ENCODE measurements around the gene FBXL3.
"Not testable (repeated sequence)": the region's sequence is repeated elsewhere in the genome, so short reads cannot be mapped to it uniquely, and the experiment has no call there.

Gene FBXL3

DNA sequence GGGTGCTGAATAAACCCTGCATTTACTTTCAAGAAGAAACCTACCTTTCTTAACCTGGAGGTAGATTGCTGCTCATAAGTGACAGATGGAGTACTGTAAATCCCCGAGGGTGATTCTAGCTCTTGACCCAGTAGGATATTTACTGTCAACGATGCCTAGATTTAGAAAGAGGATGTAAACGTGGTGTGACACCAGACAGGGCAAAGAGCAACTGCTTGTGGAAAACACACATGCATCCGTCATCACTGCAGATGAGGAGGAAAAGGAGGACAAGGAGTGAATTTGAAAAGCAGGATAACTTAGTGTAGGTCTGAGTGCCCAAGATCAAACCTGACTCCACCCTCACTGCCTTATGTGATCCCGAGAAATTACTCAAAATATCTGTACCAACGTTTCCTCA, 44.9 kb downstream of the FBXL3 start:
- no peak for DNase-seq

DNA sequence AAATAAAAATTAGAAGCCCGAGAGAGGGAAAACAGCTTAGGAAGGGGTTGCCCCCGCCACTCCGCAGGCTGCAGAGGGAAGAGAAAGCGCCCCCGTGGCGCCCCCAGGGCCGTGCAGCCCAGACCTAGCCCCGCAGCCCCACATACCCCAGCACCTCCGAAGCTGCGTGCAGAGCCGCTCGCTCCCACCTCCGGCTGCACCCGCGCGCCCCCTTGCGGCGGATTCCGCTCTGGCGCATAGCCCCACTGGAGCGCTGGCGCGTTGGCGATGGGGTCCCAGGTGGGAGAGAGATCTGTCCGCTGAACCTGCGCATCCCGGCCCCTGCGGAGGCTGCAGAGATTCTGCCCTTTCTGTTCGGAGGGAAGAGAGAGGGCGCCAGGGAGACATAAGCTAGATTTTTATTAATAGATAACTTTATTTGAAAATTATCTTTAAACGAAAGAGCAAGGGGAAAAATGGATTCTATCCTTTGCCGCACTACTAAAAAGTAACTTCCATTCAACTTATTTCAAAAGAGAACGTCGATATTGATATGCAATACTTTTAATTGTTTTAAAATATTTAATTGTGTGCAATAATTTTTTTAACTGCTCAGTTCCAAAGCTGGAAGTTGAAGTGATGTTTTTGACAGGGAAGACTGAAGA, 46.8 kb downstream of the FBXL3 start:
- DNase-seq, result peak; percentile 72 to 91 (median 83)

DNA sequence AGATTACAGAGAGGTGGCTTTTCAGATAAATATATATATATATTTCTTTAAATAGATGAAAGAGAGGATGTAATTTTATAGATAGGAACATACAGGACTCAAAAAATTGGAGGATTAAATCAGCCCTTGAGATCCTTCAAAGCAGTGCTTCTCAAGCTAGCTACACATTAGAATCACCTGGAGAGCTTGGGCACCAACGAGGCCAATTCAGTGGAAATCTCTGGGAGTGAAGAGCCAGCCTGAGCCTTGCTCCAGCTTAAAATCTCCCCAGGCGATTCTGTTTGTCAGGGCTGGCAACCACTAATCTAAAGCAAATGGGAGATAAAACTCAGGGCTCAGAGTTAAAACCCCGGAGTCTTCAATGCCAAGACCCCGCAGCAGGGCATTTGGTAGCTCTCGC, 50.0 kb downstream of the FBXL3 start:
- DNase-seq, result no peak

DNA sequence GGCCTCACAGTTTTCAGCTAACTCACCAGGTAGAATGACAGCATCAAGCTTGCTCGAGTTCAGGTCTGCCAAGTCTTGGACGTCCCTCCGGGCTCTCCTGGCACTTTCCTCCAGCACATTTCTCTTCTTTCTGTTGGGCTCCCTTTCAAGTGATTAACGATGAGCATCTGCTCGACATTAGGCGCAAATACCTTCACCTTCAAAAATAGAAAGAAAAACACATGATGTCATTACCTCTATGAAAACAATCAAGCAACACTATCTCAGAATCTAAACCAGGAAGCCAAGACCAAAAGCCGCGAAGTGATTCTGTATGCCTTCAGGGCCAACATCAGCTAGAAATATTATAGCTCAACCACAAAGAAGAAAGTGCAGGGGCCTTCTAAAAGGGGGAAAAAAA, 50.5 kb downstream of the FBXL3 start:
- no peak for DNase-seq

DNA sequence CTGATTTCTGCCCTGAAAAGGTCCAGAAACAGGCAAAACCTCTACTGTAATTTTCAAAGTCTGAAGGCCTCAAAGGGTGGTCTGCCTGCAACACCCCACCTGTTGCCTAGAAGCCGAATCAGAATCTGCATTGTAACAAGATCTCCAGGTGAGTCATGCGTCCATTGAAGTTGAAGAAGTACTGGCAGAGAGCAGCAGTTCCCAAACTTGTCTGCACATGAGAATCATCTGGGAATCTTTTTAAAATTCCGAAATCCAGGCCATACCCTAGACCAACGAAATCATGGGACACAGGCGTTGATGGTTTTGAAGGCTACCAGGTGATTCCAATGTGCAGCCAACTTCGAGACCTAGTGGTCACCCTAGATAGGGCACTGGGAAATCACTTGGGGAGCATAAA, 51.1 kb downstream of the FBXL3 start:
- DNase-seq, result no peak

DNA sequence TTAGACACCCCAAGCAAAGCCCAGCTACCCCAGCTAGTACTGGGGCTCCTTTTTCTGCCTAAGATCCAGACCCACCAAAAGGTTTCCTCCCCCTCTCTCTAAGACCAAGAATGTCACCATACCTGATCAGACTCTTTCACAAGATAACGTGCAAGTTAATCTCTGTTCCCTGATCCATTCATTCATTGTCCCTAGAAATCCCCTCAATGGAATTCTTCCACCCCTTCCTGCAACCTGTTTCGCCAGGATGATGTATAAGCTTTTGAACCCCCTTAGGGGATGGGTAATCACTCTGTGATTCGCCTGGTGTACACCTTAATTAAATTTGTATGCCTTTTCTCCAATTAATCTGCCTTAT, 52.4 kb downstream of the FBXL3 start:
- no peak for DNase-seq

DNA sequence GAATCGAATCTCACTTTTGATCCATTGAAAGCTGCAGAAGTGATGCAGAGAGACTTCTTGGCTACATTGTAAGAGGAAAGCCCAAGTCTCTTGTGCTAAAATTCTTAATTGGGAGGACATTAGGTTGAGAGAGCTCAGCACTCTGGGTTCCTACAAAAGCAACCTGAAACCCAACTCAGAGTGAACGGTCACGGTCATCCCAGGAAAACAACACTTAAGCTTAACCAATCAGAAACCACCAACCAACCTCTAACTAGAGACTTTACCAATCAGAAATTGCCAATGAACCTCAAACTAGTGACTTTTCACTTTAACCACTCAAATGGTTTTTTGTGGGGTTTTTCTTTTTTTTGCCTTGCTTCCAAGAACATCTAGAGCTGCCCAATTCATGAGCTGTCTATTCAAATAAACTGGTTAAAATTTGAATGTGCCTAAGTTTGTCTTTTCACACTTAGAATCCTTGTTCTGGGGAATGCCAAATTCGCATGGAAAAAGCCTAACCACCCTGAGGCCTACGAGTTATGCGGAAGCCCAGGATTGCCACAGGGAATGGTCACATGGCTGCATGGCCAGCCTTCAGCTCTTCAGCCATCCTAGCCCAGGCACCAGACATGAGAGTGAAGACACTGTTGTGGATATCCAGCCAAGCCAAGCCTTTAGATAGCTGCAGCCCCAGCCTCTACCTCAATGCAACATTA, 52.9 kb downstream of the FBXL3 start:
- DNase-seq, result no peak

DNA sequence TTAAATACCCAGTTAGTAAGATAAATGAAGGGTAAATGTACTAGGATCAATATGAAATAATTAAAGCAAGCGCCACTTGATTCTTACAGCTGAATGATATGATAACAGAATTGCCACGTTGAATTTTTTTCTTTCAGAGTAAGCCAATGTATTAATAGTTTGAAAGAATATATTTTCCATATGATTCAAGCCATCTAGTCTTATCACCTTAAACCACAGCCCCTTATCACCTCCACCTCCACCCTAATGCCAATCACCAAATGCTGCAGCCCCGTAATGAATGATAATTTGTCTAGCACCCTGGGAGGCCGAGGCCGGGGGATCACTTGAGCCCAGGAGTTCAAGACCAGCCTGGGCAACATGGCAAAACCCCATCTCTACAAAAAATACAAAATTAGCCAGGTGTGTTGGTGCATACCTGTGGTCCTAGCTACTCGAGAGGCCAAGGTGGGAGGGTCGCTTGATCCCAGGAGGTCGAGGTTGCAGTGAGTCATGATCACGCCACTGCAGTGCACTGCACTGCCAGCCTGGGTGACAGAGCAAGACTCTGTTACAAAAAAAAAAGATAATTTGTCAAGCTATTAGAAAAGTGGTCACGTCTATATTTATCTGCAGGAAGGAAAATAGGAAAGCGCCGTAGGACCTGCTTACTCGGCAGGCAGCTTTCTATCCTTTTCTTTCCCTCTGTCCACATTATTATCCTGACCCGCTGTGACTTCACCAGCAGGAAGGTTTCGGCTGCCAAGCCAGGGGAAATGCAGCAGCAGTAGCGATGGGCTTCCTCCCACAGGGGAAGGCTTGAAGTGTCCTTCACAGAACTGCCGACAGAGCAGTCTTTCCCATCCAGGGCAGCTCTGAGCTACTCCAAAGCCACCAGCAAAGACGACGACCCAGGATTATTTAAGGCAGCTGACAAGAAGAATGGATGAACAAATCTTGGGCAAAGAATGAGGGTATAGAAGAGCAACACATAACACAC, 54.8 kb downstream of the FBXL3 start:
- no peak for DNase-seq

DNA sequence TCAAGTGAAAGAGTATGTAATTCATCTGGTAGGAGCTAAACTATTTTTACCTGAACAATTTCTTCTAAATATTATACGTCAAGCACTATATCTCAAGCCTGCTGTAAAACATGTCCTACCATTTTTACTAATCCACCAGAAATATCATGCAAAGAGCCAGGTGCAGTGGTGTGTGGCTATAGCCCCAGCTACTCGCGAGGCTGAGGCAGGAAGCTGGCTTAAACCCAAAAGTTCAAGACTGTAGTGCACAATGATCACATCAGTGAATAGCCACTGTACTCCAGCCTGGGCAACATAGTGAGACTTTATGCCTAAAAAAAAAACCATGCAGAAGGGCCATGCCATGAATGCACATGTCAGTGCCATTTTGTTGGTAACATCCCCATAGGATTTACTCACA, 55.7 kb downstream of the FBXL3 start:
- no peak for DNase-seq

DNA sequence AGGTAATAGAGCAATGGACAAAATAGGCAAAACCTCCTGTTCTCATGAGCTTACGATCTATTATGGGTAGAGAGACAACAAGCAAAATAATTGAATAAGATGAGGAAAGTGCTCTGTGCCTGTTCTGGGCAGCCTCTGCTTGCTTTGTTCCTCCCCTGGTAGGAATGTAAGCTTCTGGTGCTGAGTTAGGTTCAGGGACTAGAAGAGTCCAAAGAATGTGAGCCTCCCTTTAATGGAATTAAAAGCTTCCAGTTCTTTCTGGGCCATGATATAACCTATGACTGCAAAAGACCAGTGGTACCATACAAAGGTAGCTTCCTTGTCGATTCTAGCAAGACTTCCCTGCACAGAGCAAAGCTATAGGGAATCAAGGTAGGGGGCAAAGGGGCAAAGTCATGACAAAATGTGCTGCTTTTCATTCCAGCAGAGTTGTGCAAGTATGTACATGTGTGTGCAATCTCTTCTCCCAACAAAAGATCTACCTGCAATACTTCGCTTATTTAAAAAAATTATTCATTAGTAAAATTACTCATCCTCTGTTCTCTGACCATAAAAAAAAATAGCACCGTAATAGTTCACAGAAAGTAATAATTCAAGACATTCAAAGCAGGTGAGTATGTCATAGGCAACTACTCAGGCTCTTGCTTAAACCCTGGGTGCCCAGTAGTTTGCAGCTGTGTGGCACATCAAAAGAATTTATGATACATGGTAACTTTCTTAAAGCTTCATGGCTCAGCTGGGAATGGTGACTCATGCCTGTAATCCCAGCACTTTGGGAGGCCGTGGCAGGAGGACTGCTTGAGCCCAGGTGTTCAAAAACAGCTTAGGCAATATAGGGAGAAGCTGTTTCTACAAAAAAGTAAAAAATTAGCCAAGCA, 57.2 kb downstream of the FBXL3 start:
- no peak for DNase-seq

DNA sequence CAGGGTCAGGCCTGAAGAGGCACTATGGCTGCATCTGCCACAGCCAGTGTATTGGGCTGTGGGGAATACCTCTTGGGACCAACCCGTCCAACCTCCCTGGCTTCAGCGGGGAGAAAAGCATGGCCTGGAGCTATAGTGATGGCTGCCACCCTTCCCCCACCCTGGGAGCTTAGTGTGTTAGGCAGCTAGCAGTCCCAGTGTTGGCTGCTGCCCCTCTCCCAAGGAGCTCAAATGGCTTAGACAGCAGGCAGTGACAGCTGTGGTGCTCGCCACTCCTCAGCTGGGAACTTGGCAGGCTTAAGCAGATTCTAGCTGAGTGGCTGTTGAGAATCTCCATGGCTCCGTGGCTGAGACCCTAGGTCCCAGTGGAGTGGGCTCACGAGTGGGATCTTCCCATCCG, 58.9 kb downstream of the FBXL3 start:
- no peak for DNase-seq

DNA sequence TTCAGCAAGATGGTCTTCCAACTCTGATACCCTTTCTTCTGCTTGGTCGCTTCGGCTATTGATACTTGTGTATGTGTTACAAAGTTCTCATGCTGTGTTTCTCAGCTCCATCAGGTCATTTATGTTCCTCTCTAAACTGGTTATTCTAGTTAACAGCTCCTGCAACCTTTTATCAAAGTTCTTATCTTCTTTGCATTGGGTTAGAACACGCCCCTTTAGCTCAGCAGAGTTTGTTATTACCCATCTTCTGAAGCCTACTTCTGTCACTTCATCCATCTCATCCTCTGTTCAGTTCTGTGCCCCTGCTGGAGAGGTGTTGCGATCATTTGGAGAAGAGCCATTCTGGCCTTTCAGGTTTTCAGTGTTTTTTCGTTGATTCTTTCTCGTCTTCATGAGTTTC, 59.9 kb downstream of the FBXL3 start:
- DNase-seq, result no peak

DNA sequence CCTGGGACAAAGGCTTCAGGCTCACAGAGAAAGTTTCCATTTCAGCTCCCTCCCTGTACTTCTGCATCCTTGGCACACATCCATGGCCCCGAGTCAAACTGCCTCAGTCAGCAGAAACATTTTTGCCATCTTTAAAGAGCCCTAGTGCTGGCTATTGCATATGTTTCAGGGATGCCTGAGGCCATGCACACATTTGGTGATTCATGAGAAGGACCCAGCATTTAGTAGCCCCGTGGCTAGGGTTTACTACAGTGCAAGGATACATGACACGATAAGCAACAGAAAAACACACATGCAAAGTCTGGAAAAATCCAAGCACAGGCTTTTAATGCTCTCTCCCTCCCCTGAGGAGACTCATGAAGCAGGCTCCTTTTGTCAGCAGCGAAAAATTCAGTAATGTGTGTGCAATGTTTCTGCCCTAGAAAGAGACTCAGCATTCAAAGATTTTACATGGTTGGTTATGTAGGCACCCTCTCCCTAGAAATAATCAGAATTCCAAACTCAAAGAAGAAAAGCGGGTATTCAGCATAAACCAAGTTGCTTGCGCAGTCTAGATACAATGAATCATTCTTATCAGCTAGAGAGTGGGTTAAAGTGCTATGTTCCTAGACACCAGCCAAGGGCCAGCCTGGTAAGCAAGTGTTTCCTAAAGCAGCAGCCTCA, 61.1 kb downstream of the FBXL3 start:
- DNase-seq, result no peak

DNA sequence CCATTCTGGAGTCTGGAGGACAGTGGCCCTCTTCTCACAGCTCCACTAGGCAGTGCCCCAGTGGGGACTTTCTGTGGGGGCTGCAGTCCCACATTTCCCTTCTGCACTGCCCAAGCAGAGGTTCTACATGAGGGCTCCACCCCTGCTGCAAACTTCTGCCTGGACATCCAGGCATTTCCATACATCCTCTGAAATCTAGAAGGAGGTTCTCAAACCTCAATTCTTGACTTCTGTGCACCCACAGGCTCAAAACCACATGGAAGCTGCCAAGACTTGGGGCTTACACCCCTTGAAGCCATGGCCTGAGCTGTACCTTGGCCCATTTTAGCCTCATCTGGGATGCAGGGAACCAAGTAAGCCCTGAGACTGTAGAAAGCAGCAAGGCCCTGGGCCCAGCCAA, 67.2 kb downstream of the FBXL3 start:
- DNase-seq, result not testable (repeated sequence)

DNA sequence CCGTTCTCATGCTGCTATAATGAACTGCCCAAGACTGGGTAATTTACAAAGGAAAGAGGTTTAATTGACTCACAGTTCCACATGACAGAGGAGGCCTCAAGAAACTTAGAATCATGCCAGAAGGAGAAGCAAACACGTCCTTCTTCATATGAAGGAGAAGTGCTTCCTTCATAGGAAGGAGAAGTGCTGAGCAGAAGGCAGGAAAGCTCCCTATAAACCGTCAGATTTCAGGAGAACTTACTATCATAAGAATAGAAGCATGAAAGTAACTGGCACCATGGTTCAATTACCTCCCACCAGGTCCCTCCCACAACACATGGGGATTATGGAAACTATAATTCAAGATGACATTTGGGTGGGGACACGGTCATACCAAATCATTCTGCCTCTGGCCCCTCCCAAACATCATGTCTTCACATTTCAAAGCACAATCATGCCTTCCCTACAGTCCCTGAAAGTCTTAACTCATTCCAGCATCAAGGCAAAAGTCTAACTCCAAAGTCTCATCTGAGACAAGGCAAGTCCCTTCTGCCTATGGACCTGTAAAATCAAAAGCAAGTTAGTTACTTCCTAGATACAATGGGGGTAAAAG, 68.0 kb downstream of the FBXL3 start:
- DNase-seq, result no peak

DNA sequence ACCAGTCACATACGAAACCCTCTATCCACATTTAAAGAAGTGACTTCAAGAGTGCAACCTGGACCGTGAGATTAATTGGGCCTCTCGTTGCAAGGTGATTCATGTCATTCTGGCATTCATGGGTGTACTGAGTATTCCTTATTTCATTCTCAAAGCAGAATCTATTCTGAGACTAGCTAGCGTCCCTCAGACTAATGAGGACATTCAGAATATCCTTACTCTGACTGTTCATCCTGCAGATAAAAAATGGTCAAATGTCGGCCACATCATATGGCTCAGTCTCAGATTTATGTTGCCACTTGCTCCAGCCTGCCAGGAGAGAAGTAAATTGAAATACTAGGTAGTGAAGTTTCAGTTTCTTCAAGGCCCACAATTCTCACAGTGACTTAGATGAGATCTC, 71.3 kb downstream of the FBXL3 start:
- no peak for DNase-seq
